SU-DHL-6 (cell line): ENCODE data around the gene CDH23.

Experiments
- EZH2phosphoT487 ChIP-seq: fragments of 200-600 bp; sonication (generic), shearing (Covaris generic); conservative IDR thresholded peaks from 2 replicates; pipeline ENCODE4 v1.6.1; 2018; ENCODE audit warnings: mild to moderate bottlenecking, antibody characterized with exemption, low read length, moderate library complexity, mixed read lengths
- TF ChIP-seq, protein P1 (sequence below): fragments of 200-600 bp; sonication (generic); IDR thresholded peaks from one replicate; pipeline ENCODE4 v1.5.1; 2017; ENCODE audit warnings: antibody characterized with exemption, mild to moderate bottlenecking, low read length, moderate library complexity; ENCODE audit not compliant: insufficient read depth, poor library complexity, severe bottlenecking

DNA sequence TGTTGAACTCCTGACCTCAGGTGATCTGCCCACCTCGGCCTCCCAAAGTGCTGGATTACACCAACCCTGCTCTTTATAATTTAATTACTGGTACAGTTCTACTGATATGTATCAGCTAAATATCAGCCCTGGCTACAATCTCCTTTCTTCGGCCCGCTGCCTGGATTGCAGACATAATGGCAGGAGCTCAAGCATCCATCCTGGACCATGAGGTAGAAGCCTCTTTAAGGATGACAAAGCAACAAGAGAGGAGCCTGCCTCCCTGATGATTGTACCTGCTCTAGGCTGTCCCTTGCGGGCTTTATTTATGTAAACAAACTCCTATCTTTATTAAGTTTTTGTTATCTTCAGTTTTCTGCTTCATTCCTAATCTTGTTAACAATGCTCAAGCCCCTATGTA is 459.9 kb downstream of the CDH23 start:
- TF ChIP-seq, protein P1, sequence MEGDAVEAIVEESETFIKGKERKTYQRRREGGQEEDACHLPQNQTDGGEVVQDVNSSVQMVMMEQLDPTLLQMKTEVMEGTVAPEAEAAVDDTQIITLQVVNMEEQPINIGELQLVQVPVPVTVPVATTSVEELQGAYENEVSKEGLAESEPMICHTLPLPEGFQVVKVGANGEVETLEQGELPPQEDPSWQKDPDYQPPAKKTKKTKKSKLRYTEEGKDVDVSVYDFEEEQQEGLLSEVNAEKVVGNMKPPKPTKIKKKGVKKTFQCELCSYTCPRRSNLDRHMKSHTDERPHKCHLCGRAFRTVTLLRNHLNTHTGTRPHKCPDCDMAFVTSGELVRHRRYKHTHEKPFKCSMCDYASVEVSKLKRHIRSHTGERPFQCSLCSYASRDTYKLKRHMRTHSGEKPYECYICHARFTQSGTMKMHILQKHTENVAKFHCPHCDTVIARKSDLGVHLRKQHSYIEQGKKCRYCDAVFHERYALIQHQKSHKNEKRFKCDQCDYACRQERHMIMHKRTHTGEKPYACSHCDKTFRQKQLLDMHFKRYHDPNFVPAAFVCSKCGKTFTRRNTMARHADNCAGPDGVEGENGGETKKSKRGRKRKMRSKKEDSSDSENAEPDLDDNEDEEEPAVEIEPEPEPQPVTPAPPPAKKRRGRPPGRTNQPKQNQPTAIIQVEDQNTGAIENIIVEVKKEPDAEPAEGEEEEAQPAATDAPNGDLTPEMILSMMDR: no peak
- no peak for TF ChIP-seq EZH2phosphoT487
